HCT116 (cell line): Measurements from ENCODE around the gene WFDC2.

ENCODE experiments used
- POLR2A ChIP-seq: IDR thresholded peaks from 2 replicates; pipeline ENCODE4 v1.7.0; 2011; ENCODE audit warnings: borderline replicate concordance; ENCODE audit not compliant: insufficient read depth, insufficient read length; ENCODE audit errors: extremely low read depth
- YY1 ChIP-seq: IDR thresholded peaks from 2 replicates; pipeline ENCODE4 v1.6.1; 2011; ENCODE audit warnings: low read length, low read depth, moderate library complexity, mild to moderate bottlenecking; ENCODE audit not compliant: insufficient replicate concordance; ENCODE audit errors: extremely low read depth
- TF ChIP-seq, protein P1 (sequence below), 3 experiments: fragments of 200-600 bp in 1 of 3; sonication (generic) in 1 of 3; IDR thresholded peaks in 2 of 3; conservative IDR thresholded peaks in 1 of 3; 2 replicates each; pipeline ENCODE4 v1.5.1; 2012 to 2017; ENCODE audit warnings: low read depth in 2 of 3, low read length in 2 of 3, antibody characterized with exemption in 1 of 3, borderline replicate concordance in 1 of 3, control low read depth in 1 of 3, mild to moderate bottlenecking in 1 of 3, mixed read lengths in 1 of 3, mixed run types in 1 of 3, moderate library complexity in 1 of 3; ENCODE audit not compliant: insufficient read depth in 1 of 3

- TF ChIP-seq POLR2A (no peak), YY1 (no peak)
- TF ChIP-seq, protein P1, sequence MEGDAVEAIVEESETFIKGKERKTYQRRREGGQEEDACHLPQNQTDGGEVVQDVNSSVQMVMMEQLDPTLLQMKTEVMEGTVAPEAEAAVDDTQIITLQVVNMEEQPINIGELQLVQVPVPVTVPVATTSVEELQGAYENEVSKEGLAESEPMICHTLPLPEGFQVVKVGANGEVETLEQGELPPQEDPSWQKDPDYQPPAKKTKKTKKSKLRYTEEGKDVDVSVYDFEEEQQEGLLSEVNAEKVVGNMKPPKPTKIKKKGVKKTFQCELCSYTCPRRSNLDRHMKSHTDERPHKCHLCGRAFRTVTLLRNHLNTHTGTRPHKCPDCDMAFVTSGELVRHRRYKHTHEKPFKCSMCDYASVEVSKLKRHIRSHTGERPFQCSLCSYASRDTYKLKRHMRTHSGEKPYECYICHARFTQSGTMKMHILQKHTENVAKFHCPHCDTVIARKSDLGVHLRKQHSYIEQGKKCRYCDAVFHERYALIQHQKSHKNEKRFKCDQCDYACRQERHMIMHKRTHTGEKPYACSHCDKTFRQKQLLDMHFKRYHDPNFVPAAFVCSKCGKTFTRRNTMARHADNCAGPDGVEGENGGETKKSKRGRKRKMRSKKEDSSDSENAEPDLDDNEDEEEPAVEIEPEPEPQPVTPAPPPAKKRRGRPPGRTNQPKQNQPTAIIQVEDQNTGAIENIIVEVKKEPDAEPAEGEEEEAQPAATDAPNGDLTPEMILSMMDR (IDR thresholded peaks at IDR 0.05 in 2 of 3, conservative IDR thresholded peaks at IDR 0.05 in 1 of 3; ENCODE audit: borderline replicate concordance in 1 of 3, insufficient read depth in 1 of 3, low read depth in 2 of 3, low read length in 2 of 3), result no peak
Measured at GRCh38 chr20:45467172-45467571, 2.4 kb upstream of the WFDC2 start.
